SK-N-MC (cell line): Measurements from ENCODE around the gene CALML3.

ENCODE experiments used
- DNase-seq: peaks from one replicate; pipeline ENCODE4 v3.0.0-alpha.2; 2011; ENCODE audit warnings: low read depth, low spot score
- H3K27ac ChIP-seq: fragments of 200-600 bp; sonication (generic); 2 replicates; pipeline ENCODE4 v1.5.1; 2016; ENCODE audit warnings: mixed run types
- H3K36me3 ChIP-seq: fragments of 200-600 bp; sonication (generic); 2 replicates; pipeline ENCODE4 v1.6.1; 2017; ENCODE audit warnings: antibody characterized with exemption, low read length, mixed read lengths; ENCODE audit not compliant: insufficient read depth
- H3K4me3 ChIP-seq: fragments of 200-600 bp; sonication (generic); 2 replicates; pipeline ENCODE4 v1.5.1; 2016
- H3K9ac ChIP-seq: fragments of 200-600 bp; sonication (generic); 2 replicates; pipeline ENCODE4 v1.8.0; 2017; ENCODE audit warnings: mixed run types, mixed read lengths; ENCODE audit not compliant: insufficient read length
- H3K9me3 ChIP-seq: fragments of 200-600 bp; sonication (generic); 2 replicates; pipeline ENCODE4 v1.6.1; 2017; ENCODE audit warnings: low read depth, mild to moderate bottlenecking, antibody characterized with exemption, low read length, moderate library complexity, mixed read lengths
- EZH2 ChIP-seq: fragments of 200-600 bp; sonication (generic); IDR thresholded peaks from one replicate; pipeline ENCODE4 v1.6.1; 2017; ENCODE audit warnings: antibody characterized with exemption
- FOXP2 ChIP-seq: optimal IDR thresholded peaks from 2 replicates; pipeline ENCODE3; 2011; ENCODE audit warnings: mild to moderate bottlenecking, moderate library complexity; ENCODE audit not compliant: insufficient read depth; ENCODE audit errors: extremely low read length, control extremely low read depth
- POLR2AphosphoS5 ChIP-seq: IDR thresholded peaks from 2 replicates; pipeline ENCODE4 v1.6.1; 2012; ENCODE audit warnings: mild to moderate bottlenecking, low read depth, low read length, borderline replicate concordance

Gene CALML3

GRCh38 chr10:5530846-5531557 is 6.2 kb downstream of the CALML3 start:
- no peak overlapping the region for H3K27ac ChIP-seq
- no peaks in the 10 kb centered on the region for H3K36me3 ChIP-seq
- H3K9ac ChIP-seq: no peak overlapping the region
- no peaks in the 10 kb centered on the region for H3K9me3 ChIP-seq
- DNase-seq: no peak
- TF ChIP-seq FOXP2: no peak
- no peak for TF ChIP-seq EZH2
- TF ChIP-seq POLR2AphosphoS5: no peak
- no peak overlapping the region for H3K4me3 ChIP-seq

GRCh38 chr10:5531558-5532306 is 7.0 kb downstream of the CALML3 start:
- no peak for TF ChIP-seq EZH2
- TF ChIP-seq POLR2AphosphoS5: no peak
- TF ChIP-seq FOXP2: no peak
- Histone ChIP-seq H3K9ac (no peak overlapping the region), H3K36me3 (no peaks in the 10 kb centered on the region), H3K4me3 (no peak overlapping the region), H3K9me3 (no peaks in the 10 kb centered on the region), H3K27ac (no peak overlapping the region)
- no peak for DNase-seq

GRCh38 chr10:5532307-5532605 is 7.5 kb downstream of the CALML3 start:
- TF ChIP-seq EZH2 (no peak), POLR2AphosphoS5 (no peak), FOXP2 (no peak)
- Histone ChIP-seq H3K9ac (no peak overlapping the region), H3K9me3 (no peaks in the 10 kb centered on the region), H3K36me3 (no peaks in the 10 kb centered on the region), H3K4me3 (no peak overlapping the region), H3K27ac (no peak overlapping the region)
- no peak for DNase-seq

GRCh38 chr10:5532618-5533097 is 7.9 kb downstream of the CALML3 start:
- TF ChIP-seq FOXP2 (no peak), POLR2AphosphoS5 (no peak), EZH2 (no peak)
- H3K9ac ChIP-seq: no peak overlapping the region
- no peak overlapping the region for H3K4me3 ChIP-seq
- no peaks in the 10 kb centered on the region for H3K9me3 ChIP-seq
- no peaks in the 10 kb centered on the region for H3K36me3 ChIP-seq
- no peak overlapping the region for H3K27ac ChIP-seq
- DNase-seq: no peak

GRCh38 chr10:5533098-5533731 is 8.5 kb downstream of the CALML3 start:
- no peak overlapping the region for H3K4me3 ChIP-seq
- no peaks in the 10 kb centered on the region for H3K9me3 ChIP-seq
- no peaks in the 10 kb centered on the region for H3K36me3 ChIP-seq
- H3K27ac ChIP-seq: no peak overlapping the region
- no peak overlapping the region for H3K9ac ChIP-seq
- TF ChIP-seq EZH2: no peak
- TF ChIP-seq FOXP2: no peak
- no peak for TF ChIP-seq POLR2AphosphoS5
- DNase-seq: no peak

- no peaks in the 10 kb centered on the region for H3K36me3 ChIP-seq
- no peaks in the 10 kb centered on the region for H3K9me3 ChIP-seq
- H3K27ac ChIP-seq: no peak overlapping the region
- no peak for TF ChIP-seq FOXP2
- TF ChIP-seq POLR2AphosphoS5: no peak
- TF ChIP-seq EZH2: no peak
- H3K9ac ChIP-seq: no peak overlapping the region
- H3K4me3 ChIP-seq: no peak overlapping the region
- DNase-seq: no peak
Observed at GRCh38 chr10:5534051-5534821, 9.5 kb downstream of the CALML3 start.

GRCh38 chr10:5534880-5535856 is 10.4 kb downstream of the CALML3 start:
- H3K27ac ChIP-seq: no peak overlapping the region
- H3K9me3 ChIP-seq: no peaks in the 10 kb centered on the region
- H3K4me3 ChIP-seq: no peak overlapping the region
- no peak for DNase-seq
- no peaks in the 10 kb centered on the region for H3K36me3 ChIP-seq
- TF ChIP-seq POLR2AphosphoS5 (no peak), EZH2 (no peak), FOXP2 (no peak)
- no peak overlapping the region for H3K9ac ChIP-seq
